NB4 (cell line): Measurements from ENCODE around the gene CCDC60.

Experiments
- POLR2A ChIP-seq: IDR thresholded peaks from 2 replicates; pipeline ENCODE4 v1.6.1; 2011; ENCODE audit warnings: mild to moderate bottlenecking; ENCODE audit not compliant: insufficient read length; ENCODE audit errors: extremely low read depth
- TF ChIP-seq, protein P1 (sequence below): IDR thresholded peaks from one replicate; pipeline ENCODE4 v1.5.1; 2012; ENCODE audit warnings: low read depth, low read length

DNA sequence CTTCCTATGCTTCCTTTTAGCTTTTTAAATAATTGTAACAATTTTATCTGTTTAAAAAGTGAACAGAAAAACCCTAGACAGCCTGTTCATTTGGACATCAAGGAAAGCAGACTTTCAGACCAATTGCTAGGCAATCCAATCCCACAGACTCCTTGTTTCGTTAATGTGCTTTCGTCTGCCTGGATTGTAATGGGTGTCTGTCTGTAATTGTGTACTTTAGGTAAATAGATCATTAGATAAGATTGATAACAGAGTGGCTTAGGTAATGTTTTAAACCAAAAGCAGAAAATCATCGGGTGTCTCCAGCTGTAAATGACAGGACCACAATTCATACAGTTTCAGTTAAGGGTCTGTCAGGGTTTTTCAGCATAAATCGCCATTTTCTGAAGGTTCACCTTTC is 19.6 kb downstream of the CCDC60 start:
- TF ChIP-seq POLR2A = no peak
- TF ChIP-seq, protein P1, sequence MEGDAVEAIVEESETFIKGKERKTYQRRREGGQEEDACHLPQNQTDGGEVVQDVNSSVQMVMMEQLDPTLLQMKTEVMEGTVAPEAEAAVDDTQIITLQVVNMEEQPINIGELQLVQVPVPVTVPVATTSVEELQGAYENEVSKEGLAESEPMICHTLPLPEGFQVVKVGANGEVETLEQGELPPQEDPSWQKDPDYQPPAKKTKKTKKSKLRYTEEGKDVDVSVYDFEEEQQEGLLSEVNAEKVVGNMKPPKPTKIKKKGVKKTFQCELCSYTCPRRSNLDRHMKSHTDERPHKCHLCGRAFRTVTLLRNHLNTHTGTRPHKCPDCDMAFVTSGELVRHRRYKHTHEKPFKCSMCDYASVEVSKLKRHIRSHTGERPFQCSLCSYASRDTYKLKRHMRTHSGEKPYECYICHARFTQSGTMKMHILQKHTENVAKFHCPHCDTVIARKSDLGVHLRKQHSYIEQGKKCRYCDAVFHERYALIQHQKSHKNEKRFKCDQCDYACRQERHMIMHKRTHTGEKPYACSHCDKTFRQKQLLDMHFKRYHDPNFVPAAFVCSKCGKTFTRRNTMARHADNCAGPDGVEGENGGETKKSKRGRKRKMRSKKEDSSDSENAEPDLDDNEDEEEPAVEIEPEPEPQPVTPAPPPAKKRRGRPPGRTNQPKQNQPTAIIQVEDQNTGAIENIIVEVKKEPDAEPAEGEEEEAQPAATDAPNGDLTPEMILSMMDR = no peak
